ENCODE results near the gene CLEC4F. TPM values are rescaled to one million over a fixed set of nuclear protein-coding genes. Genes with fewer than 3 reads are reported as not detected.

The CLEC4F gene
- total and polyA plus RNA-seq, 4 donors, result 0.03 to 0.25 (median 0.19) TPM; not detected in 1

GRCh38 chr2:70826696-70827350 lies 6.4 kb upstream of the CLEC4F start:
- no peak for DNase-seq (ENCODE audit: low spot score)
- no peak overlapping the region for H3K27ac ChIP-seq (ENCODE audit: low read depth in 1 of 2, low read length in 2 of 2)

GRCh38 chr2:70823249-70823648 lies 2.9 kb upstream of the CLEC4F start:
- no peaks in the 10 kb centered on the region for H3K4me1 ChIP-seq (ENCODE audit: control insufficient read depth in 4 of 4, insufficient read depth in 4 of 4, low read length in 3 of 4)
- no peak overlapping the region for H3K9ac ChIP-seq (ENCODE audit: low read depth in 1 of 2, low read length in 2 of 2)
- no peaks in the 10 kb centered on the region for H3K27me3 ChIP-seq (ENCODE audit: control insufficient read depth in 4 of 4, insufficient read depth in 4 of 4, low read length in 3 of 4)
- H3K4me3 ChIP-seq (ENCODE audit: low read depth in 1 of 3, low read length in 3 of 3), result no peak overlapping the region
- 85% methylated on average over 5 of the region's 5 CpGs for WGBS
- TF ChIP-seq SP1 (IDR thresholded peaks at IDR 0.05), result no peak
- no peak for TF ChIP-seq FOXA1 (IDR thresholded peaks at IDR 0.05)
- no peak for TF ChIP-seq HNF4G (IDR thresholded peaks at IDR 0.05)
- no peak for TF ChIP-seq ATF3 (IDR thresholded peaks at IDR 0.05)
- TF ChIP-seq GABPA (IDR thresholded peaks at IDR 0.05 in 1 of 2, conservative IDR thresholded peaks at IDR 0.05 in 1 of 2), result no peak
- no peak for TF ChIP-seq RAD21 (IDR thresholded peaks at IDR 0.05)
- TF ChIP-seq CTCF (IDR thresholded peaks at IDR 0.05; ENCODE audit: low read depth, low read length, missing input control), result no peak
- TF ChIP-seq RXRA (IDR thresholded peaks at IDR 0.05), result no peak
- no peak for TF ChIP-seq YY1 (IDR thresholded peaks at IDR 0.05)
- no peak for TF ChIP-seq EGR1 (IDR thresholded peaks at IDR 0.05; ENCODE audit: low read depth in 2 of 2)
- TF ChIP-seq ZBTB33 (IDR thresholded peaks at IDR 0.05), result no peak
- no peak for TF ChIP-seq JUND (IDR thresholded peaks at IDR 0.05)
- no peak for TF ChIP-seq TAF1 (conservative IDR thresholded peaks at IDR 0.05)
- TF ChIP-seq HNF4A (conservative IDR thresholded peaks at IDR 0.05), result no peak
- TF ChIP-seq MAX (IDR thresholded peaks at IDR 0.05), result no peak
- no peak for DNase-seq (ENCODE audit: low spot score)
- no peaks in the 10 kb centered on the region for H3K9me3 ChIP-seq (ENCODE audit: control insufficient read depth in 4 of 4, low read length in 3 of 4)
- H3K27ac ChIP-seq (ENCODE audit: low read depth in 1 of 2, low read length in 2 of 2), result no peak overlapping the region
- no peaks in the 10 kb centered on the region for H3K36me3 ChIP-seq (ENCODE audit: control insufficient read depth in 4 of 4, insufficient read depth in 3 of 4, low read depth in 1 of 4, low read length in 3 of 4)

More at GRCh38 chr2:70826696-70827350, 6.4 kb upstream of the CLEC4F start:
- Histone ChIP-seq H3K4me1 (ENCODE audit: control insufficient read depth in 4 of 4, insufficient read depth in 4 of 4, low read length in 3 of 4) (no peaks in the 10 kb centered on the region), H3K9me3 (ENCODE audit: control insufficient read depth in 4 of 4, low read length in 3 of 4) (no peaks in the 10 kb centered on the region), H3K4me3 (ENCODE audit: low read depth in 1 of 3, low read length in 3 of 3) (no peak overlapping the region), H3K9ac (ENCODE audit: low read depth in 1 of 2, low read length in 2 of 2) (no peak overlapping the region), H3K27me3 (ENCODE audit: control insufficient read depth in 4 of 4, insufficient read depth in 4 of 4, low read length in 3 of 4) (no peaks in the 10 kb centered on the region), H3K36me3 (ENCODE audit: control insufficient read depth in 4 of 4, insufficient read depth in 3 of 4, low read depth in 1 of 4, low read length in 3 of 4) (no peaks in the 10 kb centered on the region)
- WGBS, result 69% methylated on average over 4 of the region's 4 CpGs
- no peak for TF ChIP-seq HNF4A (conservative IDR thresholded peaks at IDR 0.05)
